ENCODE results near the gene MYH9.

The MYH9 gene

GRCh38 chr22:36369004-36369921, 18.5 kb downstream of the MYH9 start:
- DNase-seq (ENCODE audit: low read depth in 1 of 2, low spot score in 1 of 2), result no peak

DNA sequence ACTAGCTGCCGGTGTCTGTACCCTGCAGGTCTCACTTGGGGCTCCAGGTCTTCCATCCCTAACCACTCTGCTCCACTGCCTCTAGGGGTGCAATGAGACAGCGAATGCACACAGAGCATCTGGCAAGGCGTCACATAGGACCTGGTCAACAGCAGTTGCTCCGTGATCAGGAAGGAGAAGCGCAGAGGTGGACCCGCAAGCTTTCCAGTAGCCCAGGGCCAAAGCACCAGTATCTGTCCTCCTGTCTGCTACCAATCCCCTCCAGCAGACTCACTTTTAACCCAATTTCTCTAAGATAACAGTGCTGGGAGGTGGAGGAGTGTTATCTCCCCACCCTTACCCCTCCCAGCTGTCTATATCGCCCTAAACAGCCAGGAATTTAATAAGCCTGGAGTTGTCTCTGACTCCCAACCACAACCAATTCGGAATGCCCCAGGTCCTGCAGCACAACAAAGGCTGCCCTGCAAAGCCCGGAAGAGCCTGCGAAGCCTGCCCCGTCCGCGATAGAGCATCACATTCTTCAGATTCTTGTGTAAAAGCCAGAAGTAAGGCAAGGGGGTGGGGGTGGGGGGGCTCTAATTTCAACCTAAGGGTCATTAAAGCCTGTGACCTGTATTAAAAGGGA, 19.3 kb downstream of the MYH9 start:
- no peak for DNase-seq (ENCODE audit: low read depth in 1 of 2, low spot score in 1 of 2)

DNA sequence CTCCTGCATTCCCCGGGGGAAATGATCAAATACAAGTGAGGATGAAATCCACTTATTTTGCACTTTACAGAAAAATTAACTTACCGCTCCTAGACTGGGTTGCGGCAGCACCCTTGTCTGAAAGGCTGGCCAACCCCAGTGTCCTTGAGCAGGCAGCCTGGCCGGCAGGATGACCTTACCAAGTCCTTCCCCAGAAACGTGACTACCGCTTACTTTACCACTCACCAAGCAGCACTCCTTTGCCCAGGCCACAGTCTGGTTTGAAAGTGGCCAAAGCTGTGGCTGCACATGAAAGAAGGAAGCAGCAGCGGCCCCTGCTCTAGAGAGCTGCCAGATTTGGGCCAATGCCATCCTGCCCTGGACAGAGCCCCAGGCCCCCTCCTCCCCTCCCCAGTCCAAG, 20.3 kb downstream of the MYH9 start:
- DNase-seq (ENCODE audit: low read depth in 1 of 2, low spot score in 1 of 2), result no peak

DNA sequence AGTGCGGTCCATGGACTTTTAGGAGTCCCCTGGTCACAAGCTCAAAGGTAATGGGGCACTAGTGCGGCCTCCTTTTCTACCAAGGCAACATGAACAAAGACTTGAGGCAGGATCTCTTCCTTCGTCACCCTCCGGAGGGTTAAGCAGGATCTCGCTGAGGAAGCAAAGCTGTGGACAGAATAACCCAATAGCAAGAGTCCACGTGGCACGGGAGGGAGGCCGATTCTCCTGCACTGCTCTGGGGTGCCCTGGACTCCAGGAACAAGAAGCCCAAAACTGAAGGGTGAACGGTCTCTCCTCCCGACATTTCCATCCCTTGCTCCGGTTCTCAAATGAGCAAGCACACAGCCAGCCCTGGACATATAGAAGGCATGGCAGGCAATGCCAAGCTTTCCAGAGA, 20.7 kb downstream of the MYH9 start:
- DNase-seq (ENCODE audit: low read depth in 1 of 2, low spot score in 1 of 2), result no peak

- no peak for DNase-seq (ENCODE audit: low read depth in 1 of 2, low spot score in 1 of 2)
Observed at GRCh38 chr22:36366291-36366708, 21.5 kb downstream of the MYH9 start.

GRCh38 chr22:36365020-36365411, 22.8 kb downstream of the MYH9 start:
- DNase-seq (ENCODE audit: low read depth in 1 of 2, low spot score in 1 of 2), result peak; percentile 53 to 80

DNA sequence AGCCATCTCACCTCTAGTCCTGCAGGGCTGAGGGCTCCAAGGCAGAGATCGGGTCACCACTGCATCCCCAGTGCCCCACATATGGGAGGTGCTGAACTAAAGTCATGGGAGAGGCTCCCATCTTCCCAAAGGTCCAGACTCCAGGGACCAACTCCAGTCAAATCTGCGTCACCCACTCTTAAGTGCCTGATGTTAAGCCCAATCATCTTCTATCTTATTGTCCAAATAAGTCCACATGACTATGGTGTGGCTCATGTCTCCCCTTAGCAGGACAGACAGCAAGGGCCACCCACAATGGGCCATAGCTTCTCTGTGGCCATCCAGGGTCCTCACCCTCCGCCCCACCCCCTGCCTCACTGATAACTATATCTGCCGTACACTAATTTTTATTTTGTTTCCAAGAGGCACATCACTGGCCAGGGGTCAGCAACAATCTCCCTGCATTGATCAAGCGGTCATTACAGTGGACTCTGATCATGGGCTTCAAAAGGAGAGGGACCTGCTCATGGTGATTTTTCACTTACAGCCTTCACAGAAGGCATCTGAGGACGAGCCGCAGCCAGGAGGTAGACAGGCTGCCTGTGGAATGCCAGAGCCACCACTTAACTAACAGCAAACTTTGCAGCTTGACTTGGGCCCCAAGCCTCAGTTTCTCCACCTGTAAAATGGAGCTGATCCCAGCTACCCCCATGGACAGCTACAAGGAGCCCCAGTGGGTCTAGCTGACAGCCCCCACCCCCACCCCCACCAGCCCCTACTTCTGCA, 23.3 kb downstream of the MYH9 start:
- DNase-seq (ENCODE audit: low read depth in 1 of 2, low spot score in 1 of 2), result no peak

DNA sequence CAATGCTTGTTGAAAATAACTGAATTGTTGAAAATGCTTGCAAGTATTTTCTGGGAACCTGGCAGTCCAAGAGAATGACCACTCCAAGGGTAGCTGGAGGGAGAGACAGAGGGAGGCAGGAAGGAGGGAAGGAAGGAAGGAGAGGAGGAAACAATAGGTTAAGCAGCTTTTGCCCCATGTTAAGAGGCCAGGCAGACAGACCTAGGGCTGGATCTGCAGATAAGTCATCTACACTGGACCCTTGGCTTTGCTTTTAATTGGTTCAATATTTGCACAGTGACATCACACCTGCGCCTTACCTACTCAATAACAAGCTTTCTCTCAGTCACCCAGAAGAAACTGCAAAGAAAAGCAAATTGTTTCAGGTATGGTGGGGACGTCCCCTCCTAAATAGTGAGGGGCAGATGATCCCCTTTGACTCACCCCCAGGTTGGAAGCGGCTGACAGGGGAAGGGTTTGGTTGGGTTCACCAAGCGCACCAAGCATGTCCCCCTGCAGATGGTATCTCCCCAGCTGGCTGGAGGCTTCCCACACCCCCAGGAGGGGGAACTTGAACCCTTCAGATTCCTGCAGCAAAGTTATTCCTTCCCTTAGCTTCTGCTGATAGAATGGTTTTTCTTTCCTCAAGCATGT, 24.3 kb downstream of the MYH9 start:
- no peak for DNase-seq (ENCODE audit: low read depth in 1 of 2, low spot score in 1 of 2)

DNA sequence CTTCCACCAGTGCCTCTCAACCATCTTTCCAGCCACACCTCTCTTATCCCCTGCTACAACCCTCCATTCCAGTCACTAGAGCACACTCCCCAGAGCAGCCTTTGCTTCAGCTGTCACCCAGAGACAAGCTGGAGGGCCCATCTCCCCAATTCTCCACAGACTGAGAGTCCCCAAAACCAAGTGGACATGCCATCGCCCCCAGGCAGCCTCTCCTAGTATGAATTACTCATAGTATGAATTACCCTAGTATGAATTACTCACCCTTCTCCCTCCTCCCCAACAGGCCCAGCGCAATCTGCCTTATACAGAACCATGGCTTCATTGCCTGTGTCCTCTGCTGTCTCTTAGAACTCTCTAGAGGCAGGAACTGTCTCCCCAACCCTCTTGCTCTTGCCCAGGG, 24.8 kb downstream of the MYH9 start:
- DNase-seq (ENCODE audit: low read depth in 1 of 2, low spot score in 1 of 2), result no peak

DNA sequence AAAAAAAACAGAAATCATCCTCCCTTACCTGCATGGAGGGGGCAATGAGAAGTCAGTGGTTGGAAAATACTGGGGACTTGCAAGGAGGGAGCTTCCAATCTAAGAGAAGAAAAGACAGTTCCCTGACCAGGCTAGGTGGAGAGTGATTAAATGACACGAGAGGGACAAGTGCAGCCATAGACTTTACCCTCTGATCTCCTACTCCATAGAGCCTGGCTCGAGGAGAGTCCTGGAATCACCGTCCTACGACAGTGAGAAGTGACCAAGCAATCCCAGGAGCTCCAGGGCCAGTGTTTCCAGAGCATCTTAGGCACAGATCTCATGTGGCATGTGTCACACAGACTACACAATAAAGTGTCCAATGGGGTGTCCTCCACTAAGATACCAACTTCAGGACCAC, 25.7 kb downstream of the MYH9 start:
- DNase-seq (ENCODE audit: low read depth in 1 of 2, low spot score in 1 of 2), result no peak

DNA sequence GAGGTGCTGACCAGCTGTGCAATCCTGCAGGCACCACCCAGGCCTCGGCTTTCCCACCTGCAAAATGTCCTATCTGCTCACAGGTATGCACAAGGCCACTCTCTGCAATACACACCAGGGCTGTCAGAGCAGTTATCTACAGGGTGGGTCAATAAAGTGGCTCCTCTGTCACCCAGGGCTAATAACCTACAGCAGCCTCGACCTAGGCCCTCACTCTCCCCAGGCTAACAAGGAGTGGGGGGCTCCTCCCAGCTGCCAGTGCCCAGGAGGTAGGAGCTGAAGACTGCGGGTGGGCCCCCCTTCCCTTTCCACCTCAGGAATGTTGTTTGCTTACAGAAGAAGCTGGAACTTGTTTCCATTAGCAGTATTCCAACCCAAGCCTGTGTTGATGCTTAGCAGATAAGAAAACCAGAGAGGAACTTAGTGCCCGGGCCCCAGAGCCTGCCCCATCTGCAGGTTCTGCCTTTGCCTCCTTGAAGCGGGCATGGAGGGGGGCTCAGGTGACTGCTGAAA, 26.8 kb downstream of the MYH9 start:
- DNase-seq (ENCODE audit: low read depth in 1 of 2, low spot score in 1 of 2), result no peak

- DNase-seq (ENCODE audit: low read depth in 1 of 2, low spot score in 1 of 2), result no peak
Observed at GRCh38 chr22:36360011-36360410, 27.8 kb downstream of the MYH9 start.

- DNase-seq (ENCODE audit: low read depth in 1 of 2, low spot score in 1 of 2), result no peak
Observed at GRCh38 chr22:36359470-36359996, 28.2 kb downstream of the MYH9 start.

- DNase-seq (ENCODE audit: low read depth in 1 of 2, low spot score in 1 of 2), result no peak
Observed at GRCh38 chr22:36358533-36359469, 29.0 kb downstream of the MYH9 start.

- no peak for DNase-seq (ENCODE audit: low read depth in 1 of 2, low spot score in 1 of 2)
Observed at GRCh38 chr22:36356708-36357624, 30.8 kb downstream of the MYH9 start.

DNA sequence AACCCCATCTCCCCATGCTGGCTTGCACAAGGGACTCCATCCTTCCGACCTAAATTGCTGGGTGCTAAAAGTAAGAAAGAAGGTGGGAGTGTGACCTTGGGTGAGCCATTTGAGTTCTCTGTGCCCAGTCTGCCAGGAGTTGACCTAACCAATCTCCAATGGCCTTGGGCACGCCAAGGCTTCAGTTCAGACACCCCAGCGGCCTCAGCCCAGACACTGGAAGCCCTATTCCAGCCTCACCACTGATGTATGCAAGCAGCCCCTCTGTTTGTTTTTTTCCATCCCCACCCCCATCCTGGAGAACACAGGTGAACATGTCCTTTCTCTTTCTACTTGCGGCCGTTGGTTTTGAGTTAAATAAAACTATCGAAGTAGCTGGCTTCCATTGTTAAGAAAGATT, 31.9 kb downstream of the MYH9 start:
- DNase-seq (ENCODE audit: low read depth in 1 of 2, low spot score in 1 of 2), result no peak

DNA sequence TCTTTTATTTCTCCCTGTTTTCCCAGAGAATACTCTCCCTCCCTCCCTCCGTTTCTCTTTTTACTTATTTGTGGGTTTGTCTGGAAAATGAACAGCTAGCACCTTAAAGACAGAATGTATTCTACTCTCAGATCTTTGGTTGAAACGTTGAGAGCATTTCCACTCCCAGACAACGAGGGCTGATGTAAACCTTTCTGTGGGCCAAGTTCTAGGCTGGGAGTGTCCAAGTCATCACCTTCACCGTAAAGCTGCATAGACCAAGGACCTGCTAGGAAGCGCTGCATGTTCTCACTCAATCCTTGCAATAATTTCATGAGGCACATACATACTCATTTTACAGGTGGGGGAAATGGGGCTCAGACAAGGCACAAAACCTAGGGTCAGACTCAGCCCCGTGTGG, 32.4 kb downstream of the MYH9 start:
- DNase-seq (ENCODE audit: low read depth in 1 of 2, low spot score in 1 of 2), result no peak

GRCh38 chr22:36352803-36353507, 34.8 kb downstream of the MYH9 start:
- DNase-seq (ENCODE audit: low read depth in 1 of 2, low spot score in 1 of 2), result no peak
